Fibroblast of gingiva (primary cell): ENCODE measurements around the gene GK.
"Not testable (repeated sequence)": the region's sequence is repeated elsewhere in the genome, so short reads cannot be mapped to it uniquely, and the experiment has no call there.

Source experiments
- DNase-seq: peaks from one replicate; pipeline ENCODE4 v3.0.0-alpha.2; 2011; ENCODE audit warnings: low read depth

The GK gene

DNA sequence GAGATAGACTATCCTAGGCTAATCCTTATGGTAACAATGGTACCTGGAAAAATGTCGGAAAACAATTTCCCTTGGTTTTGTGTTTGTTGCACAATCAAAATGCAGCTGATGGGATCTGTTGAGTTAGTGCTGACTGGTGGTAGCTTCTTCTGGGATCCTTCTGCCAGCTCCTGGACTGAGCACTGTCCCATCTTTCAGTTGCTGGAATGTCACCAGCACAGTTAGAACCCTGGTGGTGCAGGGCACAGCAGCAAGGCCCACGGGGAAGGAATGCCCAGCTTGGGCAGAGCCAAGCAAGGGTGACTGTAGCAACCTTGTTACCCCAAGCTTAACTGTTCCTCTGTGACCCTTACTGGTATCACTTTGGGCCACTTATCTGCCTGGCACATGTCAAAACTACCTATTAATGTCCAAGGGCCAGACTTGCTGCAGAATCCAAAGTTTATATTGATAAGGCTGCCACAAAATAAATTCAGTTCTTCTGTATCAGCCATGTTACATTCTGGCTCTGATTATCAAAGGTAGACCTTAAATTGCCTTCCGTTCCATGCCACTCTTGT, 53.1 kb downstream of the GK start:
- DNase-seq, result no peak

DNA sequence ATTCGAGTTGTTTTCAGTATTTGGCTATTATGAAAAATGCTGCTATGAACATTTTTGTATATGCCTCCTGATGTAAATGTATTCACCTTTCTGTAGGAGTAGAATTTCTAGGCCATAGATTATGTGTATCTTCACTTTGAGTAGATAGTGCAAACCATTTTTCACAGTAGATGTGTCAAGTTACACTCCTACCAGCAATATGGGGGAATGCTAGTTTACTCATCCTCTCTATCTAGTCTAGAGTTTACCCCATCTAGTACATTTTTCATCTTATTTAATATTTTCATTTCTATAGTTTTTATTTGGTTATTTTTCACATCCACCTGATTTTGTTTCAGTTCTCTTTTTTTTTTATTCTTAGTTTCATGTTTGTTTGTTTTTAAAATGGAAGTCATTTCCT, 59.0 kb downstream of the GK start:
- no peak for DNase-seq

DNA sequence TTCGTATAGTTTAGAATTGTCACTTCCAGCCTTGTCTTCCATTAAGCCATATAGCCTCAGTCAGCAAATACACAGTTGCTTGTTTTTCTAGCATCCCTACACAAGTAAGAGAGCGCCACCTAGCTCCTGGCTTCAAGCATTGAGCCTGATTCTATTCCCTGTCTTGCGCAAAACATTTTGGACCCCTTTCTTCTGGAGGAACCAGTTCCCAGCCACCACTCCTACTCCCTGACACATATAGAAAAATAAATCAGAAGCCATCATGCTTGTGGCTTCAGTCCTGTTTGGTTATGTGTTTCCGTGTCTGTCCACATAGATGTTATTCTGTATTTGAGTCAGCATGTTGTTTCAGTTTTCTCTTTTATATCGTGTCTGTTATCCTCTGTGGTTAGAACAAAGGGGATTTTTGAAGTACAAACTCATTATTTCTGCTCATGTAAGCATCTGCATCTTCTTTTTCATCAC, 59.9 kb downstream of the GK start:
- peak; percentile 53 for DNase-seq

DNA sequence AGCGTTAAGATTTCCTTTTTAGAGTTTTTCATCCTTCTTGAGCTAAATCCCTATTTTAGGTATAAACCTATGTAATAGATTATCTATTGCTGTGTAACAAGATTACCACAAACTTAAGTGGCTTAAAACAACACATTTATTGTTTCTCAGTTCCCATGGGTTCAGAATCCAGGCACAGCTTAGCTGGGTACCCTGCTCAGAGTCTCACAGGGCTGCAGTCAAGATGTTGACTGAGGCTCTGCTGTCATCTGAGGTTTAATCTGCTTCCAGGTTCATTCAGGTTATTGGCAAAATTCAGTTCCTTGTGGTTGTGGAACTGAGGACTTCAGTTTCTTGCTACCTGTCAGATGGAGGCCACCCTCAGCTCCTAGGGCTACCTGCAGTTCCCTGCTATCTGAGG, 60.9 kb downstream of the GK start:
- no peak for DNase-seq

DNA sequence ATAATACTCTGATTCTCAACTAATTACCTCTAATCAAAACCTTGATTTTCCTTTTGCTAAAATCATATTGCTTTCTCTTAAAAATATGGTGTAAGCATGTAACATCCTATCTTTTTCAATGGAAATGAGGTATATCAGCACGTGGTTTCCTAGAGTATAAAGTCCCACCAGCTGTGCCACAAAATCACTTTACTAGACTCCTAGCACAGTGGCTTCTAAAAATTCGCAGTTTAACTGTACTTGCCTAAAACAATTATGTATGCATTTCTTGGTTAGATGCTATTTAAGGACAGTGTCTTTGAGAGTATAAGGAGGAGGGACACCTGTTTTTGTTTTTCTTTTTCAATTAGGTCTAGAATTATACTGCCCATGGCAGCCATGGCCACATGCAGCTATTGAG, 62.8 kb downstream of the GK start:
- no peak for DNase-seq

DNA sequence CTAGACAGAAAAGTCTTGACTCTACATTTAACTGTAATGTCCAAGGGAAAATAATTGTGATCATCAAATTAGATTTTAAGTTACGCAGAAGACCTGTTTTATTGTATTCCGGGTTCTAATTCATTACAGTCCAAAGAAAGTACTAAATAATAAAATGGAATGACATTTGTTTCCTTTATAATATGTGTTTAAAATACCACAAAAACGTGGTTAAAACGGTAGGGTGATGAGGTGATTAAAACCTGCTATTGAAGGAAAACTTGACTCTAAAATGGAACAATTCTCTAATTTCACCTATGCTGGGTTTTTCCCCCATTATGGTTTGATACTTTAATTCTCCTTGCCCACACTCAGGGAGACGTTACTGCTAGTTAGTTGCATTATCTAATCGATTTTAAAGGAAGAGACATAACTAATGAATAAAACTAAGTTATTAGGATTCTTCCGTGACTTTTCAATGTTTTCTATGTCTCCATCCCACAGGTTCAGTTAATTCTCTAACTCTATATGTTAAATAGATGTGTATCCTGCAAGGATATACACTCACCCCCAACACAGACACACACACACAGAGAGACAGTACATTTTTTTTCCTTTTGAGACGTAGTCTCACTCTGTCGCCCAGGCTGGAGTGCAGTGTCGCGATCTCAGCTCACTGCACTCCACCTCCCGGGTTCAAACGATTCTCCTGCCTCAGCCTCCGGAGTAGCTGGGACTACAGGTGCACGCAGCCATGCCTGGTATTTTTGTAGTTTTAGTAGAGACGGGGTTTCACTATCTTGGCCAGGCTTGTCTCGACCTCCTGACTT, 80.8 kb downstream of the GK start:
- no peak for DNase-seq

DNA sequence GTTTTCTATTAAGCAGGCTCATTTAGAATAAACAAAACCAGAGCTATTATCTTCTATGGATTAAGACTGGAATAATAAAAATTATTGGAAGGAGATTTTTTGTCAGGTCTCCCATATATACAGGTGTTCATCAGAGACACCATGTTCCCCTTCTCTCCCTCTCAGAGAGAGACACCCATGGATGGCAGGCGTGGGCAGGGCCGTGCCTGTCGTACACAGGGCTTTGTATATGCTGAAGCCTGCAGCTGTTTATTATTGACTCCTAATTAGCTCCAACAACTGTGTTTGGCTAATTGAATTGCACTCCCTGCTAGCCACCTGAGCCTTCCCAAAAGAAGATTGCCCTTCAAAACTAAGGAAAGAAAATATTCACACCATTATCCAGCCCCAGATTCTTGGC, 81.6 kb downstream of the GK start:
- no peak for DNase-seq

DNA sequence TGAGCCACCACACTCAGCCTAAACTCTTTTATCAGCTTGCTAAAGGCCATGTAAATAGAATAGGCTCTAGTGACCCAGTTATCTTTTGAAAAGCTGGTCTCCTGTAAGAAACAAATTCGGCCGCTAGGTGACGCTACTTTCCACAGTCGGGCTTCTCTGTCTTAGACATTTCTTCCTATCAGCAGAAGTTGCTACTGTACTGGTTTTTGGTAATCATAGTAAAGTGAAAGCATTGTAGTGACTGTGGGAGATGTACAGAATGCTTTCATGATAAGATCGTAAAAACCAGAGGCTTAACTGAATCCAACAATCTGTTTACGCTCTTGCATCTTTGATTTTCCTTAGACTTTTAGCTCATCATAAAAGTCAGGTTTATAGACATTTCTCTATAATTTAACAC, 82.6 kb downstream of the GK start:
- DNase-seq, result peak; percentile 16

DNA sequence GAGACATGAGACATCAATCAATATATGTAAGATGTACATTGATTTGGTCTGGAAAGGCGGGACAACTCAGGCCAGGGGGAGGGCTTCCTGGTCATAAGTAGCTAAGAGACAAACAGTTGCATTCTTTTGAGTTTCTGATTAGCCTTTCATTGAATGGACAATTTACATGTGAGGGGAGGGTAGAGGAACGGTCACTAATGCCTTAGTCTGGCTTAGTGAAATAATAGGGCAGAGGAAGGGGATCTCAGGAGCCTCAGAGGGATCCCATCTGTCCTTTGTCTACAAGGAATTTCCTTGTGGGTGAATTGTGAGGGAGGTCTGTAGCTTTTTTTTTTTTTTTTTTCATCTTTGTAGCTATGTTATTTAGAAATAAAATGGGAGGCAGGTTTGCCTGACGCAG, 88.3 kb downstream of the GK start:
- DNase-seq, result no peak

DNA sequence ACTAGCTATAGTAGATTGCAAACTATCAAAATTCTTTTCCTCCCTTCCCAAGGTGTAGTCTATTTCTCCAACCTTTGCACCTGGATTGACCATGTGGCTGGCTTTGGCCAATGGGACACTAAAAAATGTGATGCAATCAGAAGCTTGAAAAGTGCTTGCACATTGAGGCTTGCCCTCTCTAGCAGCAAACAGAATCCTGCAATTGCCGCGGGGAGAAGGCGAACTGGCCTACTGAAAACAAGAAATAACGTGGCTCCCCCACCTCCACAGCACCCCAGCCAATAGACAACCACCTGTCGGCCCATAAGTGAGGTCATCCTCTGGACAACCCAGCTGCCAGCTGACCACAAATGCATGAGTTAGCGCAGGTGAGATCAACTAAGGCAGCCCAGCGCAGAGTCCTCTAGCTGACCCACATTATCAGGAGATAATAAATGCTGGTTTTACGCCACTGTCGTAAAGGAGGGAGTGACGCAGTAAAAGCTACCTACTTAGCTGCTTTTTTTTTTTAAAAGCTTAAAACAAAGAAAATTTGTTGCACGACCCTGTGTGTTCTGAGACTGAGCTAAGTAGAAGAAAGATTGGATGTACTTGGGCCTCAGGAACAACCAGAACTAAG, 95.2 kb downstream of the GK start:
- no peak for DNase-seq

DNA sequence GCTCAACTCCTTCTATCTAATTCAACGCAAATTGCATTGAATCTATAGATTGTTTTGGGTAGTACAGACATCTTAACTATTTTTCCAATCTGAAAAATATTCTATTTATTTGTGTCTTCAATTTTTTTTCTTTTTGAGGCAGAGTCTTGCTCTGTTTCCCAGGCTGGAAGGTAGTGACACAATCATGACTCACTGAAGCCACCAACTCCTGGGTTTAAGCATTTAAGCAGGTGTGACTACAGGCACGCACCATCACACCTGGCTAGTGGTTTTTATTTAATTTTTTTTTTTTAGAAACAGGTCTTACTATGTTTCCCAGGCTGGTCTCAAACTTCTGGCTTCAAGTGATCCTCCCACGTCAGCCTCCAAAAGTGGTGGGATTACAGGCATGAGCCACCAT, 98.3 kb downstream of the GK start:
- DNase-seq, result no peak

DNA sequence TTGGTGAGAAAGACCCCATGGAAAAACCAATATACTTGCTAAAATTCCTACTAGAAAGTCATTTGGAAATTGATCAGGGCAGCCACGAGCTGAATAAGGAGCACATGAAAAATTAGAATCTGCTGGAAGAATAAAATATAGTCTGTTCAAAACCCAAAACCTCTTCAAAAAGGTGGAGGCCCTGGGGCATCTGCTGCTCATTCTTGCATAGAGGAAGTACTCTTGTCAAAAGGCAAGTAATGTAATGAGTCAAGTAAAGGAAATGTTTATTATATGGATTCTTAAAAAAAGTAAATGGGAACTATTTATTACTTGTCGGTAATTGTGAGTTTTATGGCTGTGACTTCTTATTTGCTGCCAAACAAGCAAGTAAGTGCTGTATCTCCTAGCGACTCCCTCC, 109.5 kb downstream of the GK start:
- DNase-seq, result no peak

DNA sequence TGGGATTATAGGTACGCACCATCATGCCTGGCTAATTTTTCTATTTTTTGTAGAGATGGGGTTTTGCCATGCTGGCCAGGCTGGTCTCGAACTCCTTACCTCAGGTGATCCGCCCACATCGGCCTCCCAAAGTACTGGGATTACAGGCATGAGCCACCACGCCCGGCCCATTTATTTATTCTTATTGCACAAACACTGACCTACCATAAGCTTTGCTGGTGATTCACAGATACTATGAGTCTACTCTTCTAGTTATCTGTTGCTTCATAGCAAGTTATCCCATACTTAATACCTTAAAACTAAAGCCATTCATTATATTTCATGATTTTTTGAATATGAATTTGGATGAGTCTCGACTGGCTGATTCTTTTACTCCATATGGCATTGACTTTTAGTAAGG, 120.5 kb downstream of the GK start:
- DNase-seq, result not testable (repeated sequence)

DNA sequence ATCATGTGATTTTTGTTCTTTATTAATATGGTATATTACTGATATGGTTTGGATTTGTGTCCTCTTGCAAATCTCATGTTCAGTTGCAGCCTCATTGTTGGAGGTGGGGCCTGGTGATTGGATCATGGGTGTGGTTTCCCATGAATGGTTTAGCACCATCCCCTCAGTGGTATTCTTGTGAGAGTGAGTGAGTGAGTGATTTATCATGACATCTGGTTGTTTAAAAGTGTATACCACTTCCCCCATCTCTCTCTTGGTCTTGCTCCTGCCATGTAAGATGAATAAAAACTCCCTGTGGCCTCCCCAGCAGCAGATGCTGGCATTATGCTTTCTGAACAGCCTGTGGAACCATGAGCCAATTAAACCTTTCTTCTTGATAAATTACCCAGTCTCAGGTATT, 124.4 kb downstream of the GK start:
- no peak for DNase-seq

DNA sequence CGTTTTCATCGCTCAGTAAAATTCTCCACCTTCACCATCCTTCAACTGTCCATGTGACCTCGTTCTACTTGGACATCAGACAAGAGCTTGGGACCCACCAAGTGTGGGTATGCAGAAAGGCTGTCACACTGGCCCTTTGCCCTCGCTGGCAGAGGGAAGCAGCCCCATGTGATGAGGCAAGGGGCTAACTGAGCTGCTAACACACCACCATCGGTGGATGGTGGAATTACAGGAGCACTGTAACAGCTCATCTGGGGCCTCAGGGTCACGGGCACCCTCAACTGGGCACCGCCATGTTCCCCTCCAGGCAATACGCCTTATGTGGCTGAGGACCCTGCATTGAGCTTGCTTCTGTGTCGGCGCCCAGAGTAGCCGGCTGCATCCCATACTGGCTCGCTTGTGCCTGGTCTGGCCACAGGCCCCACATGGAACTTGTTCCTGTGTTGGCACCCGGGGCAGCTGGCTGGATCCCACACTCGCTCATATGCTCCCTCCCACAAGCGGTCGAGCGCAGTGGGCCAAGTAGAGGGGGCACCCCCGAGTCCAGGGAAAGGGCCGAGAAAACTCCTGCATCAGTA, 126.3 kb downstream of the GK start:
- DNase-seq, result no peak
